CD4-positive, alpha-beta memory T cell (primary cell): ENCODE data around the gene TMEM248. TPM values are rescaled to one million over a fixed set of nuclear protein-coding genes. Genes with fewer than 3 reads are reported as not detected.

Experiments used
- CTCF ChIA-PET: fragments of 350-600 bp; sonication (Branson Sonifier 250); formaldehyde crosslinking; loops from one replicate; lab custom pipeline; 2021; ENCODE audit warnings: inconsistent platforms; ENCODE audit not compliant: partially characterized antibody; lab: Charles Lee
- POLR2A ChIA-PET: fragments of 350-600 bp; sonication (Branson Sonifier 250); formaldehyde crosslinking; loops from one replicate; lab custom pipeline; 2021; ENCODE audit not compliant: partially characterized antibody; lab: Charles Lee
- DNase-seq, 5 donors: peaks; one replicate each; pipeline versions ENCODE4 v3.0.0 to v3.0.0-alpha.2; 2020 to 2022; ENCODE audit warnings: mixed read lengths in 1 of 5
- H3K27ac ChIP-seq: one replicate; pipeline ENCODE4 v1.7.0; 2013; ENCODE audit warnings: low read depth, low read length
- H3K27me3 ChIP-seq: 2 replicates; pipeline ENCODE4 v1.7.0; 2013; ENCODE audit warnings: mild to moderate bottlenecking, low read length, moderate library complexity; ENCODE audit not compliant: insufficient read depth
- H3K36me3 ChIP-seq: 2 replicates; pipeline ENCODE4 v1.7.0; 2013; ENCODE audit warnings: mild to moderate bottlenecking, low read length, moderate library complexity; ENCODE audit not compliant: insufficient read depth
- H3K4me1 ChIP-seq: 2 replicates; pipeline ENCODE4 v1.7.0; 2013; ENCODE audit warnings: mild to moderate bottlenecking, low read length, moderate library complexity; ENCODE audit not compliant: insufficient read depth
- H3K4me3 ChIP-seq, 2 donors: one replicate each; pipeline ENCODE4 v1.7.0; 2013; ENCODE audit warnings: low read length in 2 of 2, mild to moderate bottlenecking in 1 of 2
- H3K9me3 ChIP-seq, 2 donors: one replicate each; pipeline ENCODE4 v1.7.0; 2013; ENCODE audit warnings: low read length in 2 of 2, control low read depth in 1 of 2; ENCODE audit not compliant: control insufficient read depth in 1 of 2
- H3K27ac Mint-ChIP-seq, 7 donors: one replicate each; pipeline ENCODE4 v1.8.0; 2020 to 2021; ENCODE audit warnings: mixed read lengths in 7 of 7, mild to moderate bottlenecking in 6 of 7, inconsistent platforms in 3 of 7, moderate library complexity in 3 of 7
- H3K27me3 Mint-ChIP-seq, 2 donors: one replicate each; pipeline ENCODE4 v1.8.0; 2020 to 2021; ENCODE audit warnings: mixed read lengths in 2 of 2
- H3K36me3 Mint-ChIP-seq, 2 donors: one replicate each; pipeline ENCODE4 v1.8.0; 2020 to 2021; ENCODE audit warnings: mixed read lengths in 2 of 2, inconsistent platforms in 1 of 2, mild to moderate bottlenecking in 1 of 2
- H3K4me1 Mint-ChIP-seq, 4 donors: one replicate each; pipeline ENCODE4 v1.8.0; 2020 to 2021; ENCODE audit warnings: mixed read lengths in 4 of 4, mild to moderate bottlenecking in 1 of 4
- H3K4me3 Mint-ChIP-seq, 8 donors: one replicate each; pipeline ENCODE4 v1.8.0; 2020 to 2021; ENCODE audit warnings: mixed read lengths in 8 of 8, mild to moderate bottlenecking in 7 of 8, moderate library complexity in 6 of 8, inconsistent platforms in 3 of 8
- H3K9me3 Mint-ChIP-seq, 8 donors: one replicate each; pipeline ENCODE4 v1.8.0; 2020 to 2021; ENCODE audit warnings: mixed read lengths in 8 of 8, mild to moderate bottlenecking in 5 of 8, inconsistent platforms in 3 of 8, moderate library complexity in 1 of 8
- intact Hi-C: fragments of 100-400 bp; cut with micrococcal nuclease; formaldehyde crosslinking; loops from one replicate; pipeline ENCODE4 v1.15.1; 2023
- polyA plus RNA-seq, 2 donors: library from polyadenylated mRNA; unstranded; fragments of 300-500 nt; fragmentation: Illumina TruSeq; gene quantifications; one replicate each; pipeline ENCODE4 v1.2.3, GENCODE V29; 2021
- total RNA-seq, 2 experiments: library from RNA; stranded (reverse); gene quantifications; one replicate each; pipeline ENCODE4 v1.2.3, GENCODE V29; 2021

TMEM248 gene
- total and polyA plus RNA-seq, 4 experiments from 2014 or later = 95.9 to 134 (median 112) TPM

DNA sequence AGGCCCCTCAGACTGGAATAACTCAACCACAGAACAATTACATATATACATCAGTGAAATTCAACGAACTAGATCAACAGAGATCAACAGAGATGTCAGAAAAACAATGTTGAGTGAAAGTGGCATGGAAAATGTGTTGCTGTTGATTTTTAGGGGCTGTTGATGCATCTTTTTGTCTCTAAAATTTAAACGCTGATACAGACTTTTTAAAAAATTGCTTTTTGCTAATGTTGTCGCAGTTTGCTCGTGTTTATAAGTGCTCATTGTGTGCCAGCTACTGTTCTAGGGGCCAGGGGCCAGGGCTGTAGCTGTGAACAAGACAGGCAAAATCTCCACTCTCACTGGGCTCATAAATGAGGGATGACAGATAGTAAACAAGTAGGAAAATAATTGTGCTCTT lies 18.3 kb downstream of the TMEM248 start:
- Histone ChIP-seq H3K4me3 (no peak overlapping the region), H3K27me3 (no peaks in the 10 kb centered on the region), H3K9me3 (no peaks in the 10 kb centered on the region), H3K36me3 (peaks cover 15% of the 10 kb centered on the region), H3K27ac (no peak overlapping the region), H3K4me1 (peaks cover 30% of the 10 kb centered on the region)
- H3K36me3 Mint-ChIP-seq = peaks cover 36 to 57% of the 10 kb centered on the region in 2 donors
- H3K4me1 Mint-ChIP-seq = peaks cover 35 to 52% (median 42%) of the 10 kb centered on the region in 4 donors
- POLR2A ChIA-PET = no interaction called here
- H3K27me3 Mint-ChIP-seq = no peaks in the 10 kb centered on the region
- CTCF ChIA-PET = no interaction called here
- peak overlapping the region in 4 of 7 donors; percentile 13 to 85 (median 60) for H3K27ac Mint-ChIP-seq
- no peak overlapping the region for H3K4me3 Mint-ChIP-seq
- intact Hi-C loops = no loop called here
- H3K9me3 Mint-ChIP-seq = no peaks in the 10 kb centered on the region
- no peak for DNase-seq

DNA sequence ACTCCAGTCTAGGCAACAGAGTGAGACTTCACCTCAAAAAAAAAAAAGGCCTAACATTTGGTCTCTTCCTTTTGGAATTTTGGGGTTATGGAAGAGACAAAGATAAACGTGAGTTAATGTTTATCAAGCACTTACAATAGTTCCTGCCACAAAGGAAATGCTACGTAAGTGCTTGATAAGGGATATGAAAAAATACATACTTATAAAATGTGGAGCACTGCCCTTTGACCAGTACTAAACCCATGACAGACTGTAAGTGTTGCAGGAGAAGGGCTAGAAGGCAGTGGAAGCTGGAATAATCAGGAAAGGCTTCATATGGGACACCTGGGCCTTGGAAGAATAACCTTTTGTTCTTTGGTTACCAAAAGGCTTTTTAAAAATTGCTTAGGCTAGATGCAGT lies 25.5 kb downstream of the TMEM248 start:
- Histone ChIP-seq H3K36me3 (peaks cover 61% of the 10 kb centered on the region), H3K4me3 (no peak overlapping the region), H3K27me3 (no peaks in the 10 kb centered on the region), H3K4me1 (no peaks in the 10 kb centered on the region), H3K9me3 (no peaks in the 10 kb centered on the region), H3K27ac (no peak overlapping the region)
- Mint-ChIP-seq H3K9me3 (no peaks in the 10 kb centered on the region), H3K4me1 (peaks cover 0 to 4% (median 1%) of the 10 kb centered on the region in 4 donors), H3K27ac (no peak overlapping the region), H3K27me3 (no peaks in the 10 kb centered on the region), H3K4me3 (no peak overlapping the region), H3K36me3 (peaks cover 49 to 72% of the 10 kb centered on the region in 2 donors)
- DNase-seq = no peak
- ChIA-PET CTCF (no interaction called here), POLR2A (interaction anchor here (0.7 kb wide), 1 partner anchor 18 kb away, joined by 3 read pairs; no protein-coding TSS in a partner anchor)
- intact Hi-C loops = no loop called here

DNA sequence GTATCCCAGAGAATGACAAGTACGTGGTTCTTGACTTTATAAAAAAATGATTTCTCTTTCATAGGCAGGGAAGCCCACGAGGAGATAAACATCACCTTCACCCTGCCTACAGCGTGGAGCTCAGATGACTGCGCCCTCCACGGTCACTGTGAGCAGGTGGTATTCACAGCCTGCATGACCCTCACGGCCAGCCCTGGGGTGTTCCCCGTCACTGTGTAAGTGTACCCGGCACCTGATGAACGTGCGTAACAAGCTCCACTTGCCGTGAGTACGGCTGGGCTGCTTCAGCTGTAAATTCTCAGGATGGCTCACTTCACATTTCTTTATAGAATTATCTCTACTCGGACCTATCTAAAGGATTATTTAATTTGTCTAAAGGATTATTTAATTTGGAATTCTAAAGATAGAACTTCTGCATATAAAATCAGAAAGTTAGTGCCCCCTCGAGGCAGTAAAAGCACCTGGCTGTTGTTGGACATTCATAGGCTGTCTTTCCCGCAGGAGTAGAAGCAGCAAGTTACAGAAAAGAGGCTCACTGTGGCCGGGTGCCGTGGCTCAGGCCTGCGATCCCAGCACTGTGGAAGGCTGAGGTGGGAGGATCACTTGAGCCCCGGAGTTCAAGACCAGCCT lies 27.6 kb downstream of the TMEM248 start:
- intact Hi-C loops = no loop called here
- peaks cover 66% of the 10 kb centered on the region for H3K36me3 ChIP-seq

DNA sequence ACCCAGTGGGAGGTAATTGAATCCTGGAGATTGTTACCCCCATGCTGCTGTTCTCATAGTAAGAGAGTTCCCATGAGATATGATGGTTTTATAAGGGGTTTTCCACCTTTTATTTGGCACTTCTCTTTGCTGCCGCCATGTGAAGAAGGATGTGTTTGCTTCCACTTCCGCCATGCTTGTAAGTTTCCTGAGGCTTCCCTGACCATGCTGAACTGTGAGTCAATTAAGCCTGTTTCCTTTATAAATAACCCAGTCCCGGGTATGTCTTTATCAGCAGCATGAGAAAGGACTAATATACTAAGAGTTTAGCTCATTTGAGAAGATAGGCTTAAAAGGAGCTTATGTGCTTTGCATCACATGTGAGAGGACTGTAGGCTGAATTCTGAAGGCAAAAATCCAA lies 29.3 kb downstream of the TMEM248 start:
- no peaks in the 10 kb centered on the region for H3K4me1 ChIP-seq
- no peak overlapping the region for H3K27ac ChIP-seq
- H3K36me3 Mint-ChIP-seq = peaks cover 42 to 65% of the 10 kb centered on the region in 2 donors
- H3K9me3 ChIP-seq = no peaks in the 10 kb centered on the region
- H3K9me3 Mint-ChIP-seq = no peaks in the 10 kb centered on the region
- H3K4me1 Mint-ChIP-seq = peaks cover 0 to 1% (median 0%) of the 10 kb centered on the region in 4 donors
- no peak overlapping the region for H3K27ac Mint-ChIP-seq
- intact Hi-C loops = no loop called here
- ChIA-PET CTCF (no interaction called here), POLR2A (no interaction called here)
- H3K36me3 ChIP-seq = peaks cover 66% of the 10 kb centered on the region
- no peak overlapping the region for H3K4me3 ChIP-seq
- DNase-seq = no peak
- H3K27me3 Mint-ChIP-seq = no peaks in the 10 kb centered on the region
- no peaks in the 10 kb centered on the region for H3K27me3 ChIP-seq
- H3K4me3 Mint-ChIP-seq = no peak overlapping the region

More for the DNA sequence above, 27.6 kb downstream of the TMEM248 start:
- ChIA-PET CTCF (no interaction called here), POLR2A (no interaction called here)
- Histone ChIP-seq H3K4me3 (no peak overlapping the region), H3K9me3 (no peaks in the 10 kb centered on the region), H3K4me1 (no peaks in the 10 kb centered on the region), H3K27ac (no peak overlapping the region), H3K27me3 (no peaks in the 10 kb centered on the region)
- Mint-ChIP-seq H3K4me1 (peaks cover 0 to 1% (median 0%) of the 10 kb centered on the region in 4 donors), H3K36me3 (peaks cover 49 to 70% of the 10 kb centered on the region in 2 donors), H3K27ac (no peak overlapping the region), H3K4me3 (no peak overlapping the region), H3K9me3 (no peaks in the 10 kb centered on the region), H3K27me3 (no peaks in the 10 kb centered on the region)
- no peak for DNase-seq

DNA sequence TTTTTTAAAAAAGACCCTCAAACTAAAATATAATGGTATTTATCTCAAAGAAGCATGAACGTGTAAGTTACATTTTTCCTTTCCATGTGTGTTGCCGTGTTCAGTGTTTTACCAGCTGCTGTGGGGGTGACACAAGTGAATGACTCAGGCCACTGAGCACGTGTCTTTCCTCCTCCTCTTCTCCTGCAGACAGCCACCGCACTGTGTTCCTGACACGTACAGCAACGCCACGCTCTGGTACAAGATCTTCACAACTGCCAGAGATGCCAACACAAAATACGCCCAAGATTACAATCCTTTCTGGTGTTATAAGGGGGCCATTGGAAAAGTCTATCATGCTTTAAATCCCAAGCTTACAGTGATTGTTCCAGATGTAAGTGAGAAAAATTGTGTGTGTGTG lies 29.7 kb downstream of the TMEM248 start:
- Histone ChIP-seq H3K27ac (no peak overlapping the region), H3K9me3 (no peaks in the 10 kb centered on the region), H3K27me3 (no peaks in the 10 kb centered on the region), H3K4me1 (no peaks in the 10 kb centered on the region), H3K36me3 (peaks cover 68% of the 10 kb centered on the region), H3K4me3 (no peak overlapping the region)
- Mint-ChIP-seq H3K36me3 (peaks cover 45 to 67% of the 10 kb centered on the region in 2 donors), H3K4me1 (peaks cover 0 to 1% (median 0%) of the 10 kb centered on the region in 4 donors), H3K27ac (no peak overlapping the region), H3K9me3 (no peaks in the 10 kb centered on the region), H3K4me3 (no peak overlapping the region), H3K27me3 (no peaks in the 10 kb centered on the region)
- CTCF ChIA-PET = no interaction called here
- no peak for DNase-seq
- intact Hi-C loops = no loop called here
- POLR2A ChIA-PET = no interaction called here

DNA sequence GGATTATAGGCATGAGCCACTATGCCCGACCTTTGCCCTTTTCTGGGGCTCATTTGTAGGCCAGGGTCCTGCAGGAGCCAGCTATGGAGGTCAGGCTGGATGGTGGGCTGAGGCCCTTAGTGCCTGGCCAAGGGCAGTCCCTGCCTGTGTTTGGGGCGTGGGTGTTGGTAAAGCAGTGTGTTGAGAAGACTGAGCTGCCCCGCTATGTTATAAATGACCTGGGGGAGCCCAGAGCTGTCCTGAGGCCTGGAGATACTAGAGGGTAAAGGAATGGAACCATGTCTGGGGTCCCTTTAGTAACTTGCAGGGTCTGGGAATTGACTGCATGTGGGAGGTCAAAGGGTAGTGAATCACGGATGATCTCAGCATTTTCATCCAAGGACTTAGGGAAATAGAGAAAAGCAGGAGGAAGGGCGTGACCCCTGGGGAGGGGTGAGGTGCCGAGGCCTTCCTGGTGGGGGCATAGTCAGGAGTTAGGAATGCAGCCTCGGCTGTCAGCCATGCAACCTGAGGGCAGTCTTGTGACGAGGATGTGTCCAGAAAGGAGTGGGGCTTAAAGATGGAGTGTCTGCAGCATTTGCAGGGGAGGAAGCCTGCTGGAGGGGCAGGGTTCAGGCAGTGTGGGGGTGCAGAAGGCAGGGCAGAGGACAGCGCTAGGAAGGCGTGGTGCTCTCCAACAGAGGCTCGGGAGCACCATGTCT lies 31.5 kb downstream of the TMEM248 start:
- Histone ChIP-seq H3K36me3 (peaks cover 67% of the 10 kb centered on the region), H3K27me3 (no peaks in the 10 kb centered on the region), H3K27ac (no peak overlapping the region), H3K9me3 (no peaks in the 10 kb centered on the region), H3K4me3 (no peak overlapping the region), H3K4me1 (no peaks in the 10 kb centered on the region)
- H3K27me3 Mint-ChIP-seq = no peaks in the 10 kb centered on the region
- no peaks in the 10 kb centered on the region for H3K9me3 Mint-ChIP-seq
- no peak overlapping the region for H3K4me3 Mint-ChIP-seq
- no peak overlapping the region for H3K27ac Mint-ChIP-seq
- intact Hi-C loops = no loop called here
- POLR2A ChIA-PET = no interaction called here
- CTCF ChIA-PET = no interaction called here
- DNase-seq = no peak
- peaks cover 0 to 1% (median 0%) of the 10 kb centered on the region in 4 donors for H3K4me1 Mint-ChIP-seq
- peaks cover 55 to 73% of the 10 kb centered on the region in 2 donors for H3K36me3 Mint-ChIP-seq

DNA sequence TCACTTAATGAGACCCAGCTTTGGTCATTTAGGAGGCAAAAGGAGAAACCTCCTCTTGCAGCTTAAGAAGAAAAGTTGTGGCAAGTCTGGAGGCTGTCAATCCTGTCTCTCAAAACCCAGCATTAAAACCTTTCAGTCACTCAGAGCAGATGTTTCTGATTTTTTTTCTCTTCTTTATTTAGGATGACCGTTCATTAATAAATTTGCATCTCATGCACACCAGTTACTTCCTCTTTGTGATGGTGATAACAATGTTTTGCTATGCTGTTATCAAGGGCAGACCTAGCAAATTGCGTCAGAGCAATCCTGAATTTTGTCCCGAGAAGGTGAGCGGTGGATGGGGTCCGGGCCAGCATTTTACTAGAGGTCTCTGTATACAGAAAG lies 32.0 kb downstream of the TMEM248 start:
- ChIA-PET CTCF (no interaction called here), POLR2A (no interaction called here)
- H3K36me3 Mint-ChIP-seq = peaks cover 53 to 73% of the 10 kb centered on the region in 2 donors
- Histone ChIP-seq H3K27me3 (no peaks in the 10 kb centered on the region), H3K36me3 (peaks cover 68% of the 10 kb centered on the region), H3K27ac (no peak overlapping the region), H3K9me3 (no peaks in the 10 kb centered on the region), H3K4me3 (no peak overlapping the region), H3K4me1 (no peaks in the 10 kb centered on the region)
- H3K27ac Mint-ChIP-seq = peak overlapping the region in 1 of 7 donors; percentile 48
- H3K4me1 Mint-ChIP-seq = peaks cover 0 to 1% (median 0%) of the 10 kb centered on the region in 4 donors
- no peak overlapping the region for H3K4me3 Mint-ChIP-seq
- intact Hi-C loops = no loop called here
- no peaks in the 10 kb centered on the region for H3K27me3 Mint-ChIP-seq
- no peak for DNase-seq
- no peaks in the 10 kb centered on the region for H3K9me3 Mint-ChIP-seq
